Measurements from ENCODE around the gene PRKCA. TPM values are rescaled to one million over a fixed set of nuclear protein-coding genes. Genes with fewer than 3 reads are reported as not detected.

Gene PRKCA
- total RNA-seq, 1 experiment from 2014 or later, result 22.6 TPM

- ATAC-seq (no peak), DNase-seq (no peak)
- ChIA-PET POLR2A (ENCODE audit: unreplicated experiment) (no interaction called here), CTCF (no interaction called here)
- intact Hi-C loops (cut with micrococcal nuclease), result no loop called here
- TF ChIP-seq EZH2 (IDR thresholded peaks at IDR 0.05; ENCODE audit: low read length, unreplicated experiment), result no peak
- H3K79me2 ChIP-seq (ENCODE audit: low read length), result no peaks in the 10 kb centered on the region
- no peaks in the 10 kb centered on the region for H3K27me3 ChIP-seq (ENCODE audit: low read length)
- BruUV-seq (replicated peaks), result no TSS peak
- no peak overlapping the region for H3K9ac ChIP-seq (ENCODE audit: low read length)
- no peaks in the 10 kb centered on the region for H3F3A ChIP-seq (ENCODE audit: low read length, unreplicated experiment)
- H3K9me2 ChIP-seq (replicated peaks; ENCODE audit: low read length), result no peaks in the 10 kb centered on the region
- no peak overlapping the region for H3K4me3 ChIP-seq (ENCODE audit: low read length)
- H3K36me3 ChIP-seq (ENCODE audit: low read depth, low read length), result peaks cover 3% of the 10 kb centered on the region; the same call in 1 of the 2 replicates
- no peaks in the 10 kb centered on the region for H3K4me1 ChIP-seq (ENCODE audit: insufficient read depth, low read length)
- no peak overlapping the region for H3K4me2 ChIP-seq (ENCODE audit: low read length)
- H3K9me3 ChIP-seq (ENCODE audit: low read length), result no peaks in the 10 kb centered on the region
- H4K20me1 ChIP-seq (ENCODE audit: low read length), result no peaks in the 10 kb centered on the region
- H3K27ac ChIP-seq (ENCODE audit: low read length), result no peak overlapping the region
- no peak overlapping the region for H2AFZ ChIP-seq (ENCODE audit: low read length)
Measured at GRCh38 chr17:66776999-66777688, 474.7 kb downstream of the PRKCA start.

GRCh38 chr17:66777689-66778225 is 475.3 kb downstream of the PRKCA start:
- Histone ChIP-seq H3K27me3 (ENCODE audit: low read length) (no peaks in the 10 kb centered on the region), H3K9me2 (replicated peaks; ENCODE audit: low read length) (no peaks in the 10 kb centered on the region), H3K36me3 (ENCODE audit: low read depth, low read length) (peaks cover 3% of the 10 kb centered on the region; the same call in 1 of the 2 replicates), H3K9me3 (ENCODE audit: low read length) (no peaks in the 10 kb centered on the region), H3K27ac (ENCODE audit: low read length) (no peak overlapping the region), H4K20me1 (ENCODE audit: low read length) (no peaks in the 10 kb centered on the region), H3K79me2 (ENCODE audit: low read length) (no peaks in the 10 kb centered on the region), H3F3A (ENCODE audit: low read length, unreplicated experiment) (no peaks in the 10 kb centered on the region), H3K4me3 (ENCODE audit: low read length) (no peak overlapping the region), H3K9ac (ENCODE audit: low read length) (no peak overlapping the region), H3K4me1 (ENCODE audit: insufficient read depth, low read length) (no peaks in the 10 kb centered on the region), H3K4me2 (ENCODE audit: low read length) (no peak overlapping the region), H2AFZ (ENCODE audit: low read length) (no peak overlapping the region)
- intact Hi-C loops (cut with micrococcal nuclease), result no loop called here
- POLR2A ChIA-PET (ENCODE audit: unreplicated experiment), result no interaction called here
- BruUV-seq (replicated peaks), result no TSS peak
- TF ChIP-seq EZH2phosphoT487 (IDR thresholded peaks at IDR 0.05; ENCODE audit: borderline replicate concordance, low read length) (no peak), EZH2 (IDR thresholded peaks at IDR 0.05; ENCODE audit: low read length, unreplicated experiment) (no peak), CTCF (conservative IDR thresholded peaks at IDR 0.05; ENCODE audit: low read depth, low read length) (no peak)
- ATAC-seq, result no peak
- no peak for DNase-seq
- CTCF ChIA-PET, result no interaction called here

GRCh38 chr17:66778531-66779236 is 476.3 kb downstream of the PRKCA start:
- ChIA-PET POLR2A (ENCODE audit: unreplicated experiment) (no interaction called here), CTCF (no interaction called here)
- no peak overlapping the region for H3K27ac ChIP-seq (ENCODE audit: low read length)
- peaks cover 1% of the 10 kb centered on the region; the same call in 1 of the 2 replicates for H3K36me3 ChIP-seq (ENCODE audit: low read depth, low read length)
- TF ChIP-seq CTCF (conservative IDR thresholded peaks at IDR 0.05; ENCODE audit: low read depth, low read length), result no peak
- no peak for TF ChIP-seq EZH2phosphoT487 (IDR thresholded peaks at IDR 0.05; ENCODE audit: borderline replicate concordance, low read length)
- no peak for TF ChIP-seq EZH2 (IDR thresholded peaks at IDR 0.05; ENCODE audit: low read length, unreplicated experiment)
- H2AFZ ChIP-seq (ENCODE audit: low read length), result no peak overlapping the region
- no peaks in the 10 kb centered on the region for H4K20me1 ChIP-seq (ENCODE audit: low read length)
- no peaks in the 10 kb centered on the region for H3K9me3 ChIP-seq (ENCODE audit: low read length)
- H3K79me2 ChIP-seq (ENCODE audit: low read length), result no peaks in the 10 kb centered on the region
- ATAC-seq (no peak), DNase-seq (no peak)
- no peaks in the 10 kb centered on the region for H3F3A ChIP-seq (ENCODE audit: low read length, unreplicated experiment)
- no peak overlapping the region for H3K4me2 ChIP-seq (ENCODE audit: low read length)
- H3K4me1 ChIP-seq (ENCODE audit: insufficient read depth, low read length), result no peaks in the 10 kb centered on the region
- no TSS peak for BruUV-seq (replicated peaks)
- no peak overlapping the region for H3K4me3 ChIP-seq (ENCODE audit: low read length)
- H3K9ac ChIP-seq (ENCODE audit: low read length), result no peak overlapping the region
- intact Hi-C loops (cut with micrococcal nuclease), result no loop called here
- H3K27me3 ChIP-seq (ENCODE audit: low read length), result no peaks in the 10 kb centered on the region
- H3K9me2 ChIP-seq (replicated peaks; ENCODE audit: low read length), result no peaks in the 10 kb centered on the region
